Astrocyte (in vitro differentiated cells and primary cell): ENCODE results near the gene SPEF1.

Experiments
- EZH2 ChIP-seq: IDR thresholded peaks from 2 replicates; pipeline ENCODE4 v1.6.1; 2012; ENCODE audit warnings: mild to moderate bottlenecking, low read length, inconsistent platforms; ENCODE audit not compliant: insufficient read depth
- TF ChIP-seq, protein P1 (sequence below): IDR thresholded peaks from 2 replicates; pipeline ENCODE4 v1.5.1; 2011; ENCODE audit warnings: low read depth, mild to moderate bottlenecking, inconsistent platforms, low read length, moderate library complexity; ENCODE audit not compliant: insufficient read depth

DNA sequence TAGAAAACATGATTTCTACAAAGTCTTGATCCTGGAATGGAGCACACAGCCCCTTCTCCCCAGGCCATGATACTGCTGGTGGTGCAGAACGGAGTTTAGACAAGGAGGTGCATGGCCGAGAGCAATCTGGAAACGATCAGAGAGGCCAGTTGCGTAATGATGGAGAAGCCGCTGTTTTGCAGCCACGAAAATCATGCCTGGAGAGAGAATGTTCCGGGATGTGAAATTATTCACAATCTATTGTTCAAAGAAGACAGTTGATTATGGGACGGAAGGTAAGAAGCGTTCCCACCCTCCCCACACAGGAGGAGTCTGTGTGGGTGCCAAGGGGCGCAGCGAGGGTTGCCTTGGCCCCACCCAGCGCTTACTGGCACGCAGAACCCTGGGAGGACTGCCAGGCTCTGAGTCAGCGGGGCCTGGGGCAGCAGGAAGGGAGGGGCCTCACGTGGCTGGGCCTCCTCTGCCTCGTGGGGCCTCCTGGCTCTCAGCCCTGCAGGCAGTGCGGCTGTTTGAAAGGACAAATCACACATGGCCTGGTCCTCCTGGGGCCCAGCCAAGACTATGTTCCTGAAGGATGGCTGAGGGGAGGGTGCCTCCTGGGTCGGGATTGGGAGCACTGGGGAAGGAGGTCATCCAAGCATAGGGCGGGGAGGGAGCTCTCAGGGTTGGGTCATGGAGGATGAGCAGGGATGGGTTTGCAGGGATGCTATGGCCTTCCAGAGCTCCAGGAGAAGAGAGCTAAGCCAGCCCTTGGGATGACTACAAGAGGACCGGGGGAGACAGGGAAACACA lies 30.4 kb upstream of the SPEF1 start:
- TF ChIP-seq, protein P1, sequence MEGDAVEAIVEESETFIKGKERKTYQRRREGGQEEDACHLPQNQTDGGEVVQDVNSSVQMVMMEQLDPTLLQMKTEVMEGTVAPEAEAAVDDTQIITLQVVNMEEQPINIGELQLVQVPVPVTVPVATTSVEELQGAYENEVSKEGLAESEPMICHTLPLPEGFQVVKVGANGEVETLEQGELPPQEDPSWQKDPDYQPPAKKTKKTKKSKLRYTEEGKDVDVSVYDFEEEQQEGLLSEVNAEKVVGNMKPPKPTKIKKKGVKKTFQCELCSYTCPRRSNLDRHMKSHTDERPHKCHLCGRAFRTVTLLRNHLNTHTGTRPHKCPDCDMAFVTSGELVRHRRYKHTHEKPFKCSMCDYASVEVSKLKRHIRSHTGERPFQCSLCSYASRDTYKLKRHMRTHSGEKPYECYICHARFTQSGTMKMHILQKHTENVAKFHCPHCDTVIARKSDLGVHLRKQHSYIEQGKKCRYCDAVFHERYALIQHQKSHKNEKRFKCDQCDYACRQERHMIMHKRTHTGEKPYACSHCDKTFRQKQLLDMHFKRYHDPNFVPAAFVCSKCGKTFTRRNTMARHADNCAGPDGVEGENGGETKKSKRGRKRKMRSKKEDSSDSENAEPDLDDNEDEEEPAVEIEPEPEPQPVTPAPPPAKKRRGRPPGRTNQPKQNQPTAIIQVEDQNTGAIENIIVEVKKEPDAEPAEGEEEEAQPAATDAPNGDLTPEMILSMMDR = no peak
- no peak for TF ChIP-seq EZH2
